B cell (primary cell): ENCODE data around the gene MZF1. TPM values are rescaled to one million over a fixed set of nuclear protein-coding genes. Genes with fewer than 3 reads are reported as not detected.

Experiments
- ATAC-seq: fragments of 200-7000 bp; cut with Tn5 transposase; one replicate; pipeline ENCODE4 v1.10.0; 2021; ENCODE audit warnings: low read depth, mild to moderate bottlenecking, moderate number of reproducible peaks, moderate library complexity
- CTCF ChIA-PET: fragments of 350-600 bp; sonication (Branson Sonifier 250); formaldehyde crosslinking; loops from one replicate; lab custom pipeline; 2021; ENCODE audit warnings: antibody characterized with exemption, inconsistent platforms; lab: Charles Lee
- POLR2A ChIA-PET: fragments of 350-600 bp; sonication (Branson Sonifier 250); formaldehyde crosslinking; loops from one replicate; lab custom pipeline; 2021; ENCODE audit warnings: antibody characterized with exemption; lab: Charles Lee
- DNase-seq: peaks from one replicate; pipeline ENCODE4 v3.0.0; 2013
- H2AFZ ChIP-seq: 2 replicates; pipeline ENCODE4 v1.6.1; 2012; ENCODE audit warnings: mild to moderate bottlenecking, low read depth, low read length; ENCODE audit not compliant: insufficient read depth, poor library complexity, severe bottlenecking
- H3K27ac ChIP-seq, 2 donors: 1 replicate in 1 of 2; 2 replicates in 1 of 2; pipeline ENCODE4 v1.5.1; 2012 to 2013; ENCODE audit warnings: low read length in 2 of 2, mild to moderate bottlenecking in 2 of 2, moderate library complexity in 1 of 2
- H3K27me3 ChIP-seq, 4 experiments: fragments of 200-600 bp in 1 of 4; sonication (generic) in 1 of 4; replicated peaks in 1 of 4; 1 replicate in 2 of 4; 2 replicates in 2 of 4; pipeline versions ENCODE4 v1.6.1 to v1.7.0; 2013 to 2016; ENCODE audit warnings: low read length in 3 of 4, mild to moderate bottlenecking in 2 of 4, mixed read lengths in 1 of 4, moderate library complexity in 1 of 4; ENCODE audit not compliant: insufficient read depth in 4 of 4, control insufficient read depth in 3 of 4; ENCODE audit errors: control extremely low read depth in 1 of 4
- H3K36me3 ChIP-seq, 2 experiments: replicated peaks in 1 of 2; 1 replicate in 1 of 2; 2 replicates in 1 of 2; pipeline versions ENCODE4 v1.6.1 to v1.7.1; 2013; ENCODE audit warnings: low read length in 1 of 2; ENCODE audit not compliant: insufficient read depth in 2 of 2, control insufficient read depth in 1 of 2; ENCODE audit errors: control extremely low read depth in 1 of 2, extremely low read depth in 1 of 2
- H3K4me1 ChIP-seq, 2 donors: fragments of 200-600 bp in 1 of 2; sonication (generic) in 1 of 2; 1 replicate in 1 of 2; 2 replicates in 1 of 2; pipeline versions ENCODE4 v1.5.1 to v1.6.1; 2013 to 2017; ENCODE audit warnings: low read length in 2 of 2; ENCODE audit not compliant: control insufficient read depth in 2 of 2, insufficient read depth in 2 of 2
- H3K4me2 ChIP-seq: replicated peaks from 2 replicates; pipeline ENCODE3; 2012; ENCODE audit warnings: mild to moderate bottlenecking, low read depth, low read length; ENCODE audit not compliant: poor library complexity, severe bottlenecking
- H3K4me3 ChIP-seq, 5 experiments: fragments of 200-600 bp in 1 of 5; sonication (generic) in 1 of 5; 1 replicate in 3 of 5; 2 replicates in 2 of 5; pipeline versions ENCODE4 v1.5.1 to v1.7.0; 2011 to 2016; ENCODE audit warnings: low read length in 4 of 5, mild to moderate bottlenecking in 4 of 5, low read depth in 2 of 5, control low read depth in 1 of 5, moderate library complexity in 1 of 5; ENCODE audit not compliant: insufficient read depth in 1 of 5; ENCODE audit errors: control extremely low read depth in 1 of 5, extremely low read depth in 1 of 5
- H3K79me2 ChIP-seq: fragments of 200-600 bp; sonication (generic); one replicate; pipeline ENCODE4 v1.6.0; 2016; ENCODE audit warnings: low read length; ENCODE audit not compliant: control insufficient read depth, insufficient read depth
- H3K9ac ChIP-seq: fragments of 200-600 bp; sonication (generic); 2 replicates; pipeline ENCODE4 v1.6.1; 2017; ENCODE audit warnings: mild to moderate bottlenecking, low read length, moderate library complexity
- H3K9me3 ChIP-seq, 3 donors: one replicate each; pipeline versions ENCODE4 v1.6.1 to v1.7.1; 2013; ENCODE audit warnings: low read length in 2 of 3; ENCODE audit not compliant: control insufficient read depth in 2 of 3, insufficient read depth in 1 of 3; ENCODE audit errors: control extremely low read depth in 1 of 3
- H4K20me1 ChIP-seq: 2 replicates; pipeline ENCODE4 v1.6.0; 2012; ENCODE audit warnings: mild to moderate bottlenecking, low read length; ENCODE audit not compliant: insufficient read depth, control insufficient read depth, poor library complexity, severe bottlenecking
- H3K27ac Mint-ChIP-seq: one replicate; pipeline ENCODE4 v1.8.0; 2021; ENCODE audit warnings: mixed read lengths
- H3K27me3 Mint-ChIP-seq: one replicate; pipeline ENCODE4 v1.8.0; 2021; ENCODE audit warnings: mixed read lengths
- H3K4me1 Mint-ChIP-seq: one replicate; pipeline ENCODE4 v1.8.0; 2021; ENCODE audit warnings: mixed read lengths
- H3K4me3 Mint-ChIP-seq: one replicate; pipeline ENCODE4 v1.8.0; 2021; ENCODE audit warnings: mixed read lengths
- H3K9me3 Mint-ChIP-seq: one replicate; pipeline ENCODE4 v1.8.0; 2022; ENCODE audit warnings: mixed read lengths; ENCODE audit not compliant: insufficient read depth
- CTCF ChIP-seq: fragments of 200-600 bp; IDR thresholded peaks from one replicate; pipeline ENCODE4 v1.8.0; 2022; ENCODE audit warnings: antibody characterized with exemption, mild to moderate bottlenecking
- EZH2 ChIP-seq: IDR thresholded peaks from 2 replicates; pipeline ENCODE4 v1.6.1; 2012; ENCODE audit warnings: borderline replicate concordance, low read depth, mild to moderate bottlenecking, moderate library complexity, low read length; ENCODE audit not compliant: insufficient read depth, poor library complexity, severe bottlenecking
- WGBS: methylation state at CpG from one replicate; pipeline ENCODE4 v1.1.5; 2013; ENCODE audit warnings: missing lambda C conversion rate; ENCODE audit not compliant: insufficient coverage; 5-methylcytosine and 5-hydroxymethylcytosine counted together
- intact Hi-C: fragments of 100-400 bp; cut with micrococcal nuclease; formaldehyde crosslinking; loops from one replicate; pipeline ENCODE4 v1.10.0; 2022
- polyA plus RNA-seq: library from polyadenylated mRNA; depleted of rRNA; stranded (reverse); fragments of >200 nt; gene quantifications from 2 replicates; pipeline ENCODE4 v1.2.3, GENCODE V29; 2012
- total RNA-seq, 2 donors: library from RNA; stranded (reverse); fragments of 120-200 nt in 1 of 2; gene quantifications; 1 replicate in 1 of 2; 2 replicates in 1 of 2; pipeline versions ENCODE4 v1.2.3 to v1.2.4, GENCODE V29; 2013 to 2022

MZF1 gene
- total and polyA plus RNA-seq, 2 donors (not counting 1 experiment from before 2014, with no cell fraction given), result 79.4 to 95.8 TPM

- Histone ChIP-seq H3K9me3 (peaks cover 0 to 11% (median 0%) of the 10 kb centered on the region in 3 donors), H2AFZ (peak overlapping the region; percentile 53), H3K27ac (peak overlapping the region; percentile 99), H3K79me2 (peaks cover 12% of the 10 kb centered on the region), H3K4me3 (peak overlapping the region; percentile 59 to 76 (median 64)), H4K20me1 (no peaks in the 10 kb centered on the region), H3K4me1 (peaks cover 31 to 44% of the 10 kb centered on the region in 2 donors), H3K27me3 (no peaks in the 10 kb centered on the region), H3K36me3 (peaks cover 0 to 14% of the 10 kb centered on the region in 2 experiments), H3K4me2 (peak overlapping the region; percentile 87), H3K9ac (peak overlapping the region; percentile 80)
- H3K27ac Mint-ChIP-seq, result peak overlapping the region; percentile 99
- DNase-seq (no peak), ATAC-seq (no peak)
- ChIA-PET POLR2A (interaction anchor here (2.2 kb wide), 1 partner anchor 14 kb away, joined by 23 read pairs; the partner anchor contains the start of gene UBE2M), CTCF (no interaction called here)
- WGBS, result 2% methylated on average over 20 of the region's 20 CpGs
- intact Hi-C loops, result loop anchor here (1.0 kb wide), 8 partner anchors 14 to 172 kb away; partner anchors contain the start of genes TRIM28, ZNF132, ZNF324B and ZNF584
- no peak for TF ChIP-seq CTCF
- TF ChIP-seq EZH2, result no peak
- no peaks in the 10 kb centered on the region for H3K9me3 Mint-ChIP-seq
- peaks cover 46% of the 10 kb centered on the region for H3K4me1 Mint-ChIP-seq
- peak overlapping the region; percentile 95 for H3K4me3 Mint-ChIP-seq
- H3K27me3 Mint-ChIP-seq, result no peaks in the 10 kb centered on the region
These were observed 576 bp upstream of the MZF1 start for GRCh38 chr19:58573658-58574164.
